ENCODE data around the gene IL19. TPM values are rescaled to one million over a fixed set of nuclear protein-coding genes. Genes with fewer than 3 reads are reported as not detected.

IL19 gene
- total RNA-seq, 2 donors from 2014 or later: not detected

DNA sequence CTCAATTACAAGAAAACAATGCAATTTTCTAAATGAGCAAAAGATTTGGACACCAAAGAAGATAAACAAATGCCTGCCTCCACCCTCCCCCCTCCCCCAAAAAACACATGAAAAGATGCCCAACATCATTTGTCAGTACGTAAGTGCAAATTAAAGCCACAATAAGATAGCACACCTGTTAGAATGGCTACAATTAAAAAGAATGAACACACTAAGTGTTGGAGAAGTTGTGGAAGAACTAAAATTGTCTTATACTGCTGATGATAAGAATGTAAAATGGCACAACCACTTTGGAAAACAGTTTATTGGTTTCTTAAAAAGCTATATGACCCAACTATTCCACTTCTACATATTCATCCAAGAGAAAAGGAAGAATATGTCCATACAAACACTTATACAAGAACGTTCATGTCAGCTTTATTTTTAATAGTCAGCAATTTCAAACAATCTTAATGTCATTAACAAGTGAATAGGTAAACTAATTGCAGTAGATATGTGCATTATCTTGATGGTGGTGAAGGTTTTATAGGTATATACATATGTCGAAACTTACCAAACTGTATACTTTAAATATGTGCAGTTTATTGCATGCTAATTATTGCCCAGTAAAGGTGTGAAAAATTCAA lies 105.3 kb downstream of the IL19 start:
- no peaks in the 10 kb centered on the region for H3K4me1 Mint-ChIP-seq (ENCODE audit: low read depth)

DNA sequence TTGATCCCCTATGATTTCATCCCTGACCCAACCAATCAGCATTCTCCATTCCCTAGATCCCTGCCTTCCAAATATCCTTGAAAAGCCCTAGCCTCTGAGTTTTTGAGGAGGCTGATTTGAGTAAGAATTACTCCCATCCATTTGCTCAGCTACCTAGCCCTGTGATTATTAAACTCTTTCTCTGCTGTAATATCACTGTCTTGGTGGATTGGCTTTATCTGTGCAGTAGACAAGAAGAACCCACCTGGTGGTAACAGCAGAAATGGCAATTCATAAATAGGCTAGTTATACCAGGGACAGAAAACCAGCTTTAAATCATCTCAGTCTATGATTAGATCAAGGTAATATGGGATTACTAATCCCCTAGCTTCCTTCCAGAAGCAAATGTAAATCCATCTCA lies 107.9 kb downstream of the IL19 start:
- DNase-seq: no peak
- no peaks in the 10 kb centered on the region for H3K4me1 Mint-ChIP-seq (ENCODE audit: low read depth)
- no peak overlapping the region for H3K27ac Mint-ChIP-seq
- H3K36me3 Mint-ChIP-seq (ENCODE audit: insufficient read depth in 2 of 2): peaks cover 12 to 18% of the 10 kb centered on the region in 2 donors
- H3K4me3 Mint-ChIP-seq: no peak overlapping the region
- H3K27me3 Mint-ChIP-seq (ENCODE audit: low read depth): no peaks in the 10 kb centered on the region
- no peak for ATAC-seq (replicated peaks in 1 of 2)
- peaks cover 7 to 17% of the 10 kb centered on the region in 2 donors for H3K9me3 Mint-ChIP-seq

More for the DNA sequence above, 105.3 kb downstream of the IL19 start:
- ATAC-seq (replicated peaks in 1 of 2): no peak
- Mint-ChIP-seq H3K36me3 (ENCODE audit: insufficient read depth in 2 of 2) (peaks cover 14 to 20% of the 10 kb centered on the region in 2 donors), H3K9me3 (peaks cover 7 to 21% of the 10 kb centered on the region in 2 donors), H3K4me3 (no peak overlapping the region), H3K27ac (no peak overlapping the region), H3K27me3 (ENCODE audit: low read depth) (no peaks in the 10 kb centered on the region)
- no peak for DNase-seq

DNA sequence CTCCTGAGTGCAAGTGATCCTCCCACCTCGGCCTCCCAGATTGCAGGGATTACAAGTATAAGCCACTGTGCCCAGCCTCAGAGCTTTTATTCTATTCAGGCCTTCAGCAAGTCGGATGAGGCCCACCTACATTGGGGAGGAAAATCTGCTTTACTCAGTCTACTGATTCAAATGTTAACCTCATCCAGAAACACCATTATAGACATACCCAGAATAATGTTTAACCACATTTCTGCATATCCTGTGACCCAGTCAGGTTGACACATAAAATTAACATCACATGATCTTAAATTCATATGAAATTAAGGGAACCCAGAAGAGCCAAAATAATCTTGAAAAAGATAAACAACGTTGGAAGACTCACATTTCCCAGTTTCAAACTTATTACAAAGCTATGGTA lies 109.7 kb downstream of the IL19 start:
- no peaks in the 10 kb centered on the region for H3K4me1 Mint-ChIP-seq (ENCODE audit: low read depth)
- H3K9me3 Mint-ChIP-seq: peaks cover 7 to 17% of the 10 kb centered on the region in 2 donors
- H3K27me3 Mint-ChIP-seq (ENCODE audit: low read depth): peaks cover 6% of the 10 kb centered on the region
- peak; percentile 65 to 89 for ATAC-seq (replicated peaks in 1 of 2)
- no peak overlapping the region for H3K4me3 Mint-ChIP-seq
- DNase-seq: no peak
- H3K27ac Mint-ChIP-seq: no peak overlapping the region
- H3K36me3 Mint-ChIP-seq (ENCODE audit: insufficient read depth in 2 of 2): peaks cover 12 to 18% of the 10 kb centered on the region in 2 donors

DNA sequence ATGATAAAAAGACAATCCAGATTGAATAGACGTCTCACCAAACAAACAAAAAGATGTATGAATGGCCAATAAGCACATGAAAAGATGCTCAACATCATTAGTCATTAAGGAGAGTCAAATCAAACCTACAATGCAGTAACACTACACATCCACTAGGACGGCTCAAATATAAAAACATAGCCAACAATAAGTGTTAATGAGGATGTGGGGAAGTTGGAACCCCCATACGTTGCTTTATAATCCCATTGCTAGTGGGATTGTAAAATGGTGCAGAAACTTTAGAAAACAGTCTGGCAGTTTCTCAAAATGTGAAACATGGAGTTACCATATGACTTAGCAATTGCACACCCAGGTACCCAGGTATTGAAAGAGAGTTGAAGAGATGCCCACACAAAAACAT lies 112.0 kb downstream of the IL19 start:
- peaks cover 6% of the 10 kb centered on the region for H3K27me3 Mint-ChIP-seq (ENCODE audit: low read depth)
- no peak overlapping the region for H3K4me3 Mint-ChIP-seq
- no peak for DNase-seq
- H3K4me1 Mint-ChIP-seq (ENCODE audit: low read depth): peaks cover 1% of the 10 kb centered on the region
- H3K9me3 Mint-ChIP-seq: peaks cover 2 to 5% of the 10 kb centered on the region in 2 donors
- no peak for ATAC-seq (replicated peaks in 1 of 2)
- H3K27ac Mint-ChIP-seq: no peak overlapping the region
- peaks cover 8 to 12% of the 10 kb centered on the region in 2 donors for H3K36me3 Mint-ChIP-seq (ENCODE audit: insufficient read depth in 2 of 2)

DNA sequence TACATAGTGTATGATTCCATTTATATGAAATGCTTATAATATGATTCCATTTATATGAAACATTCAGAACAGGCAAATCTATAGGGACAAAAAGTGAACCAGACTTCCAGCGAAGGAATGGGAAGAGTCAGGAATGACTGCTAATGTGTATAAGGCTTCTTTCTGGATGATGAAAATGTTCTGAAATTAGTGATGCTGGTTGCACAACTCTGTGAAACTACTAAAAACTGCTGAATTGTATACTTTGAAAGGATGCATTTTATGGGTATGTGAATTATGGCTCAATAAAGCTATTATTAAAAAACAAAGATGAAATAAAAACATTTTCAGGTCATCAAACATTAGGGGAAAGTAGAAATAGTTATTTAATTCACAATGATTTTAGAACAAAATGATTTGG lies 112.6 kb downstream of the IL19 start:
- no peak overlapping the region for H3K27ac Mint-ChIP-seq
- H3K9me3 Mint-ChIP-seq: peaks cover 2 to 4% of the 10 kb centered on the region in 2 donors
- ATAC-seq (replicated peaks in 1 of 2) (no peak), DNase-seq (no peak)
- peaks cover 7 to 11% of the 10 kb centered on the region in 2 donors for H3K36me3 Mint-ChIP-seq (ENCODE audit: insufficient read depth in 2 of 2)
- H3K27me3 Mint-ChIP-seq (ENCODE audit: low read depth): peaks cover 6% of the 10 kb centered on the region
- no peak overlapping the region for H3K4me3 Mint-ChIP-seq
- peaks cover 5% of the 10 kb centered on the region for H3K4me1 Mint-ChIP-seq (ENCODE audit: low read depth)

DNA sequence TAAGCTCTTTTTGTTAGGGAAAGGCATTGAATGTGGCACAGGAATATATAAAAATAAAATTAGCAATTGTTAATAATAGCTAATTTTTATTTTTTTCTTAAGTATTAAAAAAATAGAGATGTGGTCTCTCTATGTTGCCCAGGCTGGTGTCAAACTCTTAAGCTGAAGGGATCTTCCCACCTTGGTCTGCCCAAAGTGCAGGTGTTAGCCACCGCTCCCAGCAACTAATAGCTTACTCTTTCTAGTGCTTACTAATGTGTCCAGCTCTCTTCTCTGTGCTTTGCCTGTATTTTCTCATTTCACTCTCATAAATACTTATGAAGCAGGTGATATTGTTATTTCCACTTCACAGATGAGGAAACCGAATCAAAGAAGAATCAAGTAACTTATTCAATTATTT lies 113.3 kb downstream of the IL19 start:
- H3K27me3 Mint-ChIP-seq (ENCODE audit: low read depth): peaks cover 6% of the 10 kb centered on the region
- H3K9me3 Mint-ChIP-seq: peaks cover 0 to 2% of the 10 kb centered on the region in 2 donors
- no peak for DNase-seq
- no peak overlapping the region for H3K4me3 Mint-ChIP-seq
- peaks cover 11% of the 10 kb centered on the region for H3K4me1 Mint-ChIP-seq (ENCODE audit: low read depth)
- H3K36me3 Mint-ChIP-seq (ENCODE audit: insufficient read depth in 2 of 2): peaks cover 2 to 5% of the 10 kb centered on the region in 2 donors
- no peak overlapping the region for H3K27ac Mint-ChIP-seq
- no peak for ATAC-seq (replicated peaks in 1 of 2)

DNA sequence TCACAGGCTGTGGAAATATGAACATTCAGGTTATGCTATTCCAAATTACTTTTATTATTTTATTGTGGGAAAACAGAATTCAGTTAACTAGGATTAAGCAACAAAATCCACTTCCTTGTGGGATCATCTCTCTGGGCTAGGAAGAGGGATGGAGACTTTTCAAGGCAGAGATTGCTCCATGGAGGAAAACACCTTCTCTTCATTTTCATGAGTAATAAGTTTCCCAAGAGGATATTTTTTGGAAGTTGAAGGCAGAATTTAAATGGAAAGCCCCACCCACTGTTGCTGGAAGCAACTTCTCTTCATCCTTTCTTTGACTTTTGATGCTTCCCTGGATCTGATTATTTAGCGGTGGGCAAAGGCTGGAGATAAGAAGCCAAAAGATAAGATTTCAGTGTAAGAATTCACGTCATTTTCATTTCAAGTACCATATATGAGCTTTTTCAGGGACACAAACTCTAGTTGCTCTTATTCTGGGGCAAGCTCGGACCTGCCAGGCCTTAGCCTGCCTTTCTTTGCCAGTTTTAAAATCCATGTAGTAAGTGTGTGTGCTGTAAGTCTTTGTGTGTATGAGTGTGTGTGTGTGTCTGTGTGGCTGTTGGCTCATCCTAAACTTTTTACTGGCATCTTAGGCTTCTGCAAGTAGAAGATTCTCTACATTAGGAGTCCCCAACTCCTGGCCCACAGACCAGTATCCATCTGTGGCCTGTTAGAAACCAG lies 114.9 kb downstream of the IL19 start:
- H3K27ac Mint-ChIP-seq: no peak overlapping the region
- H3K36me3 Mint-ChIP-seq (ENCODE audit: insufficient read depth in 2 of 2): no peaks in the 10 kb centered on the region
- H3K4me3 Mint-ChIP-seq: no peak overlapping the region
- H3K9me3 Mint-ChIP-seq: no peaks in the 10 kb centered on the region
- peaks cover 27% of the 10 kb centered on the region for H3K4me1 Mint-ChIP-seq (ENCODE audit: low read depth)
- peaks cover 6% of the 10 kb centered on the region for H3K27me3 Mint-ChIP-seq (ENCODE audit: low read depth)
- ATAC-seq (replicated peaks in 1 of 2): no peak
- DNase-seq: no peak

DNA sequence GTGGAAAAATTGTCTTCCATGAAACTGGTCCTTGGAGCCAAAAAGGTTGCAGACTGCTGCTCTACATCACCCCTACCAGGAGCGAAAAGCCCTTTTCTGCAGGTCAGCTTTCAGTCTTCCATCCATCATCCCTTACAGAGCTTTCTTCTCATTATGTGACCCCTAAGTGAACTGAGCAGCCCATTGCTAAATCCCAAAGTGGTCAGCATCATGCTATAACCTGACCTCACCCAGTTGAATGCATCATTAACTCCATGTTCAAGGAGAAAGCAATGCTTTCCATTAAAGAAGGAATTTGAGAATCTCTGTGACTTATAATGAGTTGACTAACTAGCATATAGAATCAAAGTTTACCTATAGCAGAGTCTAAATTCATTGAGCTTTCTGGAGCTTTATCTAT lies 116.3 kb downstream of the IL19 start:
- Mint-ChIP-seq H3K36me3 (ENCODE audit: insufficient read depth in 2 of 2) (no peaks in the 10 kb centered on the region), H3K4me1 (ENCODE audit: low read depth) (peaks cover 40% of the 10 kb centered on the region), H3K27me3 (ENCODE audit: low read depth) (peaks cover 6% of the 10 kb centered on the region), H3K4me3 (no peak overlapping the region), H3K9me3 (no peaks in the 10 kb centered on the region), H3K27ac (no peak overlapping the region)
- no peak for DNase-seq
- ATAC-seq (replicated peaks in 1 of 2): no peak

DNA sequence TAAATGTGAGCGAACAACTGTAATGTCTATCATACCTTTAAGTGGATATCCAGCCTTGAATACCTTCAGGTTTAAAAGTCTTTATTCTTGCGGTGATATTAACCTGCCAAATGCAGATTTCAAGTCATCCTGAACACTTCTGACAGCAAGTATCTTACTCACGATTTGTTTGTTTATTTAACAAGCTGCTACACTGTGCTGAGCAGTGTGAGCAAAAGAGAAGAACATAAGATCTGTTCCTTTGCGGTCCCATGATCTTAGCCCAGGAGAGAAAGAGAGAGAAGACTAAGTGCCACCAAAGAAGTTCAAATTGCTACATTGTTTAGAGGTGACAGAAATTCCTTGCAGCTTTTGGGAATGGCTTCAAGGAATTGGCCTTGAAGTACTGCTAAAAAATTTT lies 117.1 kb downstream of the IL19 start:
- no peak for ATAC-seq (replicated peaks in 1 of 2)
- no peaks in the 10 kb centered on the region for H3K36me3 Mint-ChIP-seq (ENCODE audit: insufficient read depth in 2 of 2)
- DNase-seq: no peak
- peaks cover 6% of the 10 kb centered on the region for H3K27me3 Mint-ChIP-seq (ENCODE audit: low read depth)
- H3K4me1 Mint-ChIP-seq (ENCODE audit: low read depth): peaks cover 48% of the 10 kb centered on the region
- H3K4me3 Mint-ChIP-seq: no peak overlapping the region
- no peaks in the 10 kb centered on the region for H3K9me3 Mint-ChIP-seq
- no peak overlapping the region for H3K27ac Mint-ChIP-seq

DNA sequence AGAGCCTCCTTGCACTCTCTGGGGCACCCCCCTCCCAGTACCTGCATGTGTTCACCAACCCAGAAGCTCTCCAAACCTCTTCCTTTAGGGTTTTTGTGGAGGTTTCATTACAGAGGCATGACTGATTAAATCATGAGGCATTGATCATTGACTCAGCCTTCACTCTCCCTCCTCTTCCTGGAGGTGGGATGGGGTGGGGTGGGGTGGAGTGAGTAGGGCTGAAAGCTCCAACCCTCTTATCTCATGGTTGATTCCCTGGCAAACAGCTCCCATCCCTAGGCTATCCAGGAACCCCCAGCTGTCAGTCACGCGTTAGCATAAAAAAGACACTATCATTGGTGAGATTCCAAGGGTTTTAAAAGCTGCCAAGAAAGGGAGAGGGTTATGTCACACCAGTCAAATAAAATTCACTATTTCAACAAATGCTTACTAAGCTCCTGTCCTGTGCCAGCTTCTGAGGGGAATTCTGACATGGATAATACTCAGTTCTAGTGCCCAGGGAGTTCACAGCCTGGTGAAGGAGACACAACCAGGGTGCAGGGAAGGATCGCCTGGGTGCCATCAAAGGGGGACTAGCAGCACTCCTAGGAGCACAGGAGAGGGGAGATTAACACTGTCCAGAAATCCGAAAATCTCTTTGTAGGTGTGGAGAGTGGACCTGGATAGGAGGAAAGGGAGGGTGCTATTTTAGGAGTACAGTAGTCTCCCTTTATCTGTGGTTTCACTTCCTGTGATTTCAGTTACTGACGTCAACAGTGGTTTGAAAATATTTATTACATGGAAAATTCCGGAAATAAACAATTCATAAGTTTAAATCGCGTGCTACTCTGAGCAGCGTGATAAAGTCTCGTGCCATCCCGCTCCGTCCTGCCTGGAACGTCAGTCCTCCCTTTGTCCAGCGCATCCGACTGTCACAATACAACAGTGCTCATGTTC lies 119.8 kb downstream of the IL19 start:
- DNase-seq (peak in 1 of 2 donors; percentile 28), ATAC-seq (replicated peaks in 1 of 2) (peak; percentile 80)
- Mint-ChIP-seq H3K4me3 (peak overlapping the region; percentile 45 to 65), H3K27ac (peak overlapping the region; percentile 8), H3K4me1 (ENCODE audit: low read depth) (peaks cover 75% of the 10 kb centered on the region), H3K9me3 (no peaks in the 10 kb centered on the region), H3K36me3 (ENCODE audit: insufficient read depth in 2 of 2) (no peaks in the 10 kb centered on the region), H3K27me3 (ENCODE audit: low read depth) (no peaks in the 10 kb centered on the region)

DNA sequence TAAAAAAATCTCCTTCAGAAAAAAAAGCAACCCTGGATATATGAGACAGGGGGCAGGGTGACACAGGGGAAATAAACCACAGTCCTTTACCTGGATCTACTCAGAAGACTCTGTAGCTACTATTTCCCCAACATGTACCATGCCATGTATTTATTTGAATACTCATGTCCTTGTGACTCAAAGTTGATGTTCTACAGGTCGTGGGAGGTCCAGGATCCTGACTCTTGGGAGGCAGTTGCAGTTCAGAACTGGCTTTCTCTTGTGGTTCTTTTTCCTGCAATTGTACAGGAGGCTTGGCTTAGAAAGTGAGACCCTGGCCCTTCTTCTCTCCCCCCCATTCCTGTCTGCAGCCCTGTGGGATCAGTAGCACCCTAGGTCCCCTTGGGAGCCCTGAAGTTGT lies 120.8 kb downstream of the IL19 start:
- H3K9me3 Mint-ChIP-seq: no peaks in the 10 kb centered on the region
- no peak overlapping the region for H3K27ac Mint-ChIP-seq
- ATAC-seq (replicated peaks in 1 of 2) (no peak), DNase-seq (no peak)
- H3K4me1 Mint-ChIP-seq (ENCODE audit: low read depth): peaks cover 85% of the 10 kb centered on the region
- H3K27me3 Mint-ChIP-seq (ENCODE audit: low read depth): no peaks in the 10 kb centered on the region
- H3K36me3 Mint-ChIP-seq (ENCODE audit: insufficient read depth in 2 of 2): no peaks in the 10 kb centered on the region
- peak overlapping the region; percentile 45 to 65 for H3K4me3 Mint-ChIP-seq

Measured in activated T-cell treated with anti-CD3 and anti-CD28 coated beads, Interleukin-2, amount 50 U/mL, for 72 hours (primary cell).